Stimulated activated CD8-positive, alpha-beta memory T cell treated with anti-CD3 and anti-CD28 coated beads, Interleukin-7, amount 100 ng/mL, for 4 hours (primary cell): ENCODE measurements around the gene FAM228A.
"Not testable (repeated sequence)": the region's sequence is repeated elsewhere in the genome, so short reads cannot be mapped to it uniquely, and the experiment has no call there.

Experiments
- DNase-seq, 2 donors: peaks; one replicate each; pipeline ENCODE4 v3.0.0-alpha.2; 2020; ENCODE audit warnings: low read depth in 2 of 2

Gene FAM228A

GRCh38 chr2:24174851-24175277 is at the start of gene FAM228A:
Gene FAM228A, plus strand, starts transcription at chr2:24175053. Its CDS starts 428 bp downstream, at chr2:24175481.
- DNase-seq = no peak

DNA sequence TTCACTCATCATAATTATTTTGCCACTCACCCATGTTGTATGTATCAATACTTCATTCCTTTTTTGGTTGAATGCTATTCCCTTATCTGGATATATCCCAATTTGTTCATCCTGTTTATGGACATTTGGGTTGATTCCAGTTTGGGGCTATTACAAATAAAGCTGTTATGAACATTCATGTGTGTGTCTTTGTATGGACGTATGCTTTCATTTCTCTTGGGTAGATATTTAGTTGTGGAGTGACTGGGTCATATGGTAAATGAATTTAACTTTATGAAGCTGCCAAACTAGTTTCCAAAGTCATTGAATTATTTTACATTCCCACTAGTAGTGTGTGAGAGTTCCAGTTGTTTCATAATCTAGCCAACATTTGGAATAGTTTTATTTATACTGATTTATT is 48.9 kb upstream of the FAM228A start:
- no peak for DNase-seq

DNA sequence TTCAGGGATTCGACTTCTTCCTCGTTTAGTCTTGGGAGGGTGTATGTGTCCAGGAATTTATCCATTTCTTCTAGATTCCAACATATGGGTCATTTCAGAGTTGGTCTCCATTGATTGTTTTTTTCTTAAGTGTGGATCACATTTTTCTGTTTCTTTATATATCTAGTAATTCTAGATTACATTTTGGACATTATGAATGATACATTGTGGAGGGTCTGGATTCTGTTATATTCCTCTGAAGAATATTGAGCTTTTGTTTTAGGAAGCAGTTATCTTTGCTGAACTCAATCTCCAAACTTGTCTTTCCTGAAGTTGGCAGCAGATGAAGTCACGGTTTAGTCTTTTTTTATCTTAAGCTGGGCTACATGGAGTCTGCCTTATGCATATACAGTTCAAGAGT is 42.3 kb upstream of the FAM228A start:
- DNase-seq = no peak

DNA sequence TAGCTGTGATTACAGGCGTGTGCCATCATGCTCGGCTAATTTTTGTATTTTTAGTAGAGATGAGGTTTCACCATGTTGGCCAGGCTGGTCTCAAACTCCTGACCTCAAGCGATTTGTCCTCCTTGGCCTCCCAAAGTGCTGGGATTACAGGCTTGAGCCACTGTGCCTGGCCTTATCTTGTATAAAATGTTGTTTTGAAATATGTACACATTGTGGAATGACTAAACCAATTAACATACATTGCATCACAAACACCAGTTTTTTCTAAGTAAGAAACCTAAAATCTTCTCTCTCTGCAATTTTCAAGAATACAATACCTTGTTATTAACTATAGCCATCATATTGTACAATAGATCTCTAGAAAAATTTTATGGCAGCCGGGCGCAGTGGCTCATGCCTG is 34.5 kb upstream of the FAM228A start:
- not testable (repeated sequence) for DNase-seq

DNA sequence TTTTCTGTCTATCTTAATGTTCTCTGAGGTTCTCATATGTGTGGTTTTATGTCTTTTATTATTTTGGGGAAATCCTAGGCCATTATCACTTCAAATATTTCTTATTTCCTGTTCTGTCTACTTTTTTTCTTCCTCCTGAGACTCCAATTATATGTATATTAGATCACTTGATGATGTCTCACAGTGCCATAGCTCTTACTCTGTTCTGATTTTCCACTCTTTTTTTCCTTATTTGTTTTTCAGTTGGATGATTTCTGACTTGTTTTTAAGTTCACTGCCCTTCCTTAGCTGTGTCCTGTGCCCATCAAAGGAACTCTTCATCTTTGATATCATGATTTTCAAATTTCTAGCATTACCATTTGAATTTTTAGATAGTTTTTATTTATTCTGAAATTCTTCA is 27.5 kb upstream of the FAM228A start:
- DNase-seq = no peak

DNA sequence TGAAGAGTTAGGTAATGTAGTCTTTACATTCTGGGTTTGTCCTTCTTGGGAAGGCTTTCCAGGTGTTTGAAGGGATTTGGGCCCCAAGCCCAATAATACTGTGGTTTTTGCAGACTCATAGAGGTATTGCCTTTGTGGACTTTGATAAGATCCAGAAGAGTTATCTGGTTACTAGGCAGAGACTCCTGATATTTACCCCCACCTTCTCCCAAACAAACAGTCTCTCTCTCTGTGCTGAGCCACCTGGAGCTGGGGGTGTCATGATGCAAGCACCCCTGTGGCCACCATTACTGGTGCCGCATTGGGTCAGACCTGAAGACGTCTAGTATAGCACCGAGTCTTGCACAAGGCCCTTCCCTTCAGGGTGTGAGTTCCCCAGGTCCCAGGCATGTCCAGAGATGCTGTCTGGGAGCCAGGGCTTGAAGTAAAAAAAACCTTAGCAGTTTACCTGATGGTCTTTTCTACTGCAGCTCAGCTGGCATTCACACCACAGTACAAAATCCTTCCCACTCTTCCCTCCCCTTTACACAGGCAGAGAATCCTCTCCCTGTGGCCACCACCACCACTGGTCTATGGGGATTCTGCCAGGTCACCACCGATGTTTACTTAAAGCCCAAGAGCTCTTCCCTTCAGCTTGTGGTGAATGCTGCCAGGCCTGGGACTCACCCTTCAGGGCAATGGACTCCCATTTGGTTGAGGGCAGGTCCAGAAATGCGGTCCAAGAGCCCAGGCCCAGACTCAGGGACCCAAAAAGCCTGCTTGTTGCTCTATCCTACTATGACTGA is 22.2 kb upstream of the FAM228A start:
- DNase-seq = no peak

- no peak for DNase-seq
Observed at GRCh38 chr2:24153478-24153877, 21.4 kb upstream of the FAM228A start.

DNA sequence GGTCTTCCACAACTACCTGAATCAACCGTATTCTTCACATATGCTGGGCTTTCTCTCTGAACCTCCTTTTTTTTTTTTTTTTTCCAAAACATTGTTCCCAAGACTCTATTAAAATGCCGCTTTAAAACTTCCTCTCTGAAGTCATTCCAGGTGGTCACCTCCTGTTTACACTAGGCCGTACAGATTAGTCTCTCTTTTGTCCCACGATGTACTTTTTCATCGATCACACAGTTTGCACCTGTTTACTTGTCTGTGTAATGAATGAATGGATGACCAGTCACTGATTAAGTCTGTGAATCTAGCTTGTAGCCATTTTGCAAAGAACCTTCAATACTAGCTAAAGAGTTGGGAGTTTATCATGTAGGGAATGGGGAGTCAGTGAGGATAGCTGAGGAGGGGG is 16.7 kb upstream of the FAM228A start:
- DNase-seq = no peak

- DNase-seq = no peak
Observed at GRCh38 chr2:24159708-24160107, 15.1 kb upstream of the FAM228A start.

DNA sequence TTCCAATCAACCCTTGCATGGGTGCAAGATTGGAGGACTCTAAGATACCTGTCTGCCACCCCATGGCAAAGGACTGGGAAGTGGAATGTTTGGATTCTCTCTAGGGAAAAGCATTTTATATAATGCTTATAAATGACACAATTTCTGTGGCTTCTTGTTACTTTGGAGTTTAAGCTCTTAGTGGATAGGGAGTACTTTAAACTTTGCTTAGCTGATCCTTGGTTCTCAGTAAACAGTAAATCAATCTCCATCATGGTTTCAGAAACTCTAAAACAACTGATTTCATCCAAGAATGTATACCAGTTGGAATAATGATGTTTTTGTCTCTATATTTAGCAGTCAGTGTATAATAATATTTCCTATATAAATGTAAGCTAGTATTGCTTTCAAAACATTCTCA is 14.1 kb upstream of the FAM228A start:
- DNase-seq = no peak

DNA sequence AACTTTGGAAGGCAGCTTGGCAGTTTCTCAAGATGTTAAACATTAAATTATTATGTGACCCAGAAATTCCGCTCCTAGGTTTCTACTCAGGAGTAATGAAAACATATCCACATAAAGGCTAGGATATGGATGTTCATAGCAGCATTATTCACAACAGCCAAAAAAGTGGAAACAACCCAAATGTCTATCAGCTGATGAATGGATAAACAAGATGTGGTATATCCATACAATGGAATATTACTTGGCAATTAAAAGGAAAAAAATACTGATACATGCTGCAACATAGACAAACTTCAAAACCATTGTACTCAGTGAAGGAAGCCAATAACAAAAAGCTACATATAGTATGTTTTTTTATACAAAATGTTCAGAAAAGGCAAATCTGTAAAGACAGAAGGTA is 12.4 kb upstream of the FAM228A start:
- DNase-seq = no peak

- DNase-seq = no peak
Observed at GRCh38 chr2:24163186-24163585, 11.7 kb upstream of the FAM228A start.

DNA sequence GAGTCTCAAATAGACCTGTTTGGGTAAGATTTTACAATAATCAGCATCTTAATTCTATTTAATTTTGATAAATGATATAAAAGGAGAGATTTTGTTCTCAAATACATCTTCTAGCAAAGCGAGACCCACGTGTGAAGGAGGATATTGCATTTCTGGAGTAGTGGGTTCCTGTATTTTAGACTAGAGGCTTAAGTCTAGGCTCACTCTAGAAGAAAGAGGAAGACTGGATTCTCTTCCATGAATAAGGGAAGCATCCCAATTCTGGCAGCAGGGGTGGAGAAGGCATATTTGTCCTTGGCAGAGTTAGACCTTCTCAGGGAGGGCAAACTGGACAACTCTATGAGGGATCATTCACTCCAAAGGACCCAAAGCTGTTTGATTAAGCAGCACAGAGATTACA is 11.3 kb upstream of the FAM228A start:
- no peak for DNase-seq

GRCh38 chr2:24164416-24164973 is 10.4 kb upstream of the FAM228A start:
- peak in 1 of 2 donors; percentile 12 for DNase-seq

- DNase-seq = no peak
Observed at GRCh38 chr2:24169023-24169422, 5.8 kb upstream of the FAM228A start.

DNA sequence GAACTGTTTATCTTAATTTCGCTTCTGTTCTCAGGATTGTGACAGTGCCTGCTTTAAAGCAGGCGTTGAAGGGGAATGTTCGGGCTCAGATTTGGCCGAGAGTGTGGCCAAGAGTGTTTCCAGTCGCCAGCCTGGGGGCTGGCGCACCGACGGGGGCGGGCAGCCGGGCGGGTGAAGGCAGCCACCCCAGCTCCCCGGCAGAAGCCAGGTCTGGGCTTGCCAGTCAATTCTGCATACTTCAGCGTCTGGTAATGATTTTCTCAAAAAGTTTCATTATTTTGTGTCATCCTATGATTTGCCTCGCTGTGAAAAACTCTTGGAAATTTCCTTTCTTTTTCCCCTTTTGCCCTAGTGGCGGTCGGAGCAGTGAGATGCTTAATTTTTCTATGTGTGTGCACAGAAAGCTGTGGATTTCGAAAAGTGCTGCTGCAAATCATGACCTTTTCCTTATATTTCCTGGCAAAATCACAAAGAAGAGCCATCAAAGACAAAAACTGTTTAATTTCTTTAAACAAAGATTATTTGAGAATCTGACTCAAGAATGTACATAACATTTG is 856 bp downstream of the FAM228A start:
- no peak for DNase-seq

- DNase-seq = no peak
Observed at GRCh38 chr2:24176326-24176725, 1.5 kb downstream of the FAM228A start.

DNA sequence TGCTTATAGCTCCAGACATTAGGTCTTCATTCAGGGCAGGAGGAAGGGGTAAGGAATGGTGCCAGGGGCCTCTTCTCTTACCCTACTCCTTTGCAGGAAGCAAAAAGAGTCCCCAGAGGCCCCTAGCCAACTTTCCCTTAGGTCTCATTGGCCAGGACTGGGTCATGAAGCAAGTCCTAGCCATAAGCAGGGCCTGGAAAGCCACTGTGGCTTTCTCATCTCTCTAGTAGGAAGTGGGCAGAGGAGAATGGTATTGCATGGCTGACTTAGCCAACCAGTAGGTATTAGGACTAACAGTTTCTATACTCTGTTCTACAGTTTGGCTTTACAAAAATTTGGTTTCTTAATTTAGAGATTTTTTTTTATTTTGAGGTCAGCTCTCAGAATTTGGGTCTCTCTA is 4.8 kb downstream of the FAM228A start:
- DNase-seq = no peak

- DNase-seq = no peak
Observed at GRCh38 chr2:24181849-24182248, 7.0 kb downstream of the FAM228A start.

DNA sequence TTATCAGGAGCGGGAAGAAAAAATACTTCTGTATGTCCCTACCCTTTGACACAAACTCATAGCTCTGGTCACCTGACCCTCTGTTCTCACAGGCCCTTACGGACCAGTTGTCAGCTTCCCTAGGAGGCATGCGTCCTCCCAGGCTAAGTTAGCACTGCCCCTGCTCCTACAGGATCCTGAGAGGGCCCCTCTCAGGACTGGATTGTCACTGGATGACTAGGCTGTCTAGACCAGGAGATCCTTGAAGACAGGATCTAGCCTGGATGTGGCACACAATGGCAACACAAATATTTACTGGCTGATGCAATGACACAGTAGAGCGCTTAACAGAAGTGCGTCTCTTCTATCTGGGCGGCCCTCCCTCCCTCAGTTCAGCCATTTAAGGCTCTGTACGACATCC is 7.7 kb downstream of the FAM228A start:
- no peak for DNase-seq

DNA sequence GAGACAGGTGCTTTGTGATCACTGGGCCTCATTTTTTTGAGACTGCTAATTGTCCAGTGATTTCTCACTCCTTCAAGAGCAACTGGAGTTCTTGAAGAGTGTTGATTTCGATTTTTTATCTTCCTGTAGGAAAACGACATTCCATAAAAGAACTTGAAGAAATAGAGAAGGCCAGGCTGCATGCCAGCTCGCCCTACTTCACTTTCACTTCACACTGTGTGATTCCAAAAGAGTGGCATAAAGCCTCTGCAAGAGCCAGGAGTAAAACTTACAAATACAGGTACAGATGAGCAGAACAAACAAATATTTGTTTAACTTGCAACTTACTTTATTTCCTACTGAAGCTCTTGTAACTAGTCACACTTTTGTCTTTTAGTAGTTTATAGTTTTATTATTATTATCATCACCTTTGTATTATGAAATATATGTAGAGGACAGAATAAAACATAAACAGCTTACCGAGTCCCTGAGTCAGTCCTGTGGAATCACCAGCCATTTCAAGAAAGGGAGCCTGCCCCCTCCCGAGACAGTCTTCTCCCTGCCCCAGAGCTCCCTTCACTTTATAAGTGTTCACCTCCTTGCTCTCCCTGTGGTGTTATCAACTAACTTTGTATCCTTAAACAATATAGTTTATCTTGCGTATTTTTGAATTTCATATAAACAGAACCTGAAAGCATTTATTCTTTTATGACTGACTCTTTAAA is 8.7 kb downstream of the FAM228A start:
- DNase-seq = no peak

- no peak for DNase-seq
Observed at GRCh38 chr2:24189551-24189950, 14.7 kb downstream of the FAM228A start.

DNA sequence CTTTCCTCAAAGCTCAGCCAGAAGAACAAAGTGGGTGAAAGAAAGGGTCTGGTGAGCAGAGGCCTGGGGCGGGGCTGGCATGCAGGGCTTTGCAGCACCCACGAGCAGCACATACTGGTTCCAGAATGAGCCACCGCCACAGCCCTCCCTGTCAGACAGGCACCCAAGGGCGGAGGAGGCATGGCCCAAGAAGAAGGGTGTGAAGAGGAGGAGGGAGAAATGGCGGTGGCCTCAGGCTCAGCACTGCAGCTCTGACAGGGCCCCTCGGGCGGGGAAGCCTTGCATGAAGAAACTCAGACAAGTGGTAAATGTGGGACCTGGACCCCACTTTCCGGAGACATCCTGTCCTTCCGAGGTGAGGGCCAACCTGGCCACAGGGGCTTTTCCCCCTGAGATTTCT is 15.7 kb downstream of the FAM228A start:
- DNase-seq = no peak
